K562 (cell line): Measurements from ENCODE around the gene CENPX. TPM values are rescaled to one million over a fixed set of nuclear protein-coding genes. Genes with fewer than 3 reads are reported as not detected.

Experiments used
- ARID1B ChIP-seq: fragments of 450-650 bp; IDR thresholded peaks from 2 replicates; pipeline ENCODE4 v1.6.1; 2016; ENCODE audit warnings: antibody characterized with exemption, mild to moderate bottlenecking, inconsistent platforms
- E2F3 ChIP-seq: fragments of 250-450 bp; sonication (Bioruptor Pico); IDR thresholded peaks from 2 replicates; pipeline ENCODE4 v1.4.0; 2020; ENCODE audit warnings: mild to moderate bottlenecking
- FIP1L1 ChIP-seq: fragments of 200-400 bp; formaldehyde crosslinking; IDR thresholded peaks from 2 replicates; pipeline ENCODE4 v1.6.1; 2018; ENCODE audit warnings: mild to moderate bottlenecking, low read depth, low read length; ENCODE audit not compliant: poor library complexity, severe bottlenecking
- HNRNPL ChIP-seq: fragments of 200-400 bp; formaldehyde crosslinking; IDR thresholded peaks from 2 replicates; pipeline ENCODE4 v1.6.1; 2017; ENCODE audit warnings: low read depth, mild to moderate bottlenecking, low read length
- MAFF ChIP-seq: IDR thresholded peaks from 2 replicates; pipeline ENCODE4 v1.6.1; 2012; ENCODE audit warnings: low read length, improper control_type of control experiment
- MEF2A ChIP-seq: IDR thresholded peaks from 2 replicates; pipeline ENCODE4 v1.6.1; 2011; ENCODE audit warnings: low read depth, mild to moderate bottlenecking, low read length, moderate library complexity; ENCODE audit not compliant: control insufficient read depth
- MYC ChIP-seq, 2 experiments: fragments of 250-450 bp in 1 of 2; sonication (Bioruptor Pico) in 1 of 2; IDR thresholded peaks; 2 replicates each; pipeline versions ENCODE4 v1.5.1 to v1.6.1; 2012 to 2021; ENCODE audit warnings: low read depth in 2 of 2, borderline replicate concordance in 1 of 2, improper control_type of control experiment in 1 of 2, low read length in 1 of 2, mild to moderate bottlenecking in 1 of 2, moderate library complexity in 1 of 2
- NFE2L1 ChIP-seq: fragments of 450-650 bp; IDR thresholded peaks from 2 replicates; pipeline ENCODE4 v1.6.1; 2016; ENCODE audit warnings: missing genetic modification characterization, low read depth, mild to moderate bottlenecking, missing compliant biosample characterization, moderate library complexity, borderline replicate concordance
- POLR2G ChIP-seq: fragments of 200-400 bp; formaldehyde crosslinking; IDR thresholded peaks from 2 replicates; pipeline ENCODE4 v1.6.1; 2017; ENCODE audit warnings: low read depth, mild to moderate bottlenecking, antibody characterized with exemption, low read length, moderate library complexity
- RBFOX2 ChIP-seq: fragments of 200-400 bp; formaldehyde crosslinking; IDR thresholded peaks from 2 replicates; pipeline ENCODE4 v1.6.1; 2017; ENCODE audit warnings: low read depth, mild to moderate bottlenecking, low read length, moderate library complexity
- SMC3 ChIP-seq: conservative IDR thresholded peaks from 2 replicates; pipeline ENCODE4 v1.6.1; 2011; ENCODE audit warnings: low read depth, low read length, improper control_type of control experiment; ENCODE audit not compliant: insufficient read depth
- ZBTB17 ChIP-seq: fragments of 450-650 bp; formaldehyde crosslinking; IDR thresholded peaks from 2 replicates; pipeline ENCODE4 v1.4.0; 2020; ENCODE audit warnings: mild to moderate bottlenecking
- ZNF318 ChIP-seq, 2 experiments: fragments of 450-650 bp; IDR thresholded peaks; 2 replicates each; pipeline ENCODE4 v1.6.1; 2016; ENCODE audit warnings: mild to moderate bottlenecking in 2 of 2, borderline replicate concordance in 1 of 2, low read depth in 1 of 2, moderate library complexity in 1 of 2
- ZNF785 ChIP-seq: fragments of 250-450 bp; sonication (Bioruptor Pico); IDR thresholded peaks from 2 replicates; pipeline ENCODE4 v1.4.0; 2020; ENCODE audit warnings: mild to moderate bottlenecking
- ZSCAN29 ChIP-seq: fragments of 450-650 bp; IDR thresholded peaks from 2 replicates; pipeline ENCODE4 v1.6.1; 2017
- polyA plus RNA-seq, 8 experiments: library from polyadenylated mRNA; depleted of rRNA in 4 of 8; stranded (reverse) in 5 of 8; unstranded in 3 of 8; fragments of >200 nt; fragmentation: Nextera tagmentation in 2 of 8; fragmentation: Illumina TruSeq in 1 of 8; extraction: Ambion mirVana in 2 of 8; extraction: Trizol in 1 of 8; gene quantifications; 2 replicates each; pipeline versions ENCODE4 v1.2.1 to v1.2.3, GENCODE V29; 2011 to 2014; ENCODE audit warnings: inconsistent platforms in 1 of 8, missing spikeins in 1 of 8
- total RNA-seq, 7 experiments: library from RNA; depleted of rRNA in 6 of 7; stranded (reverse); fragments of >200 nt in 6 of 7; fragmentation: Illumina TruSeq in 2 of 7; extraction: Trizol in 2 of 7; gene quantifications; 2 replicates each; pipeline versions ENCODE4 v1.2.1 to v1.2.3, GENCODE V29; 2011 to 2021; ENCODE audit warnings: low replicate concordance in 1 of 7
- TF ChIP-seq, protein P1 (sequence below): fragments of 250-450 bp; sonication (Bioruptor Pico); IDR thresholded peaks from 2 replicates; pipeline ENCODE4 v1.4.0; 2020; ENCODE audit warnings: mild to moderate bottlenecking, moderate library complexity
- TF ChIP-seq, protein P2 (sequence below), 2 experiments: fragments of 450-650 bp in 1 of 2; sonication (generic) in 1 of 2; formaldehyde crosslinking; conservative IDR thresholded peaks; 2 replicates each; pipeline versions ENCODE4 v1.4.0 to v1.8.1; 2020 to 2022; ENCODE audit warnings: mild to moderate bottlenecking in 1 of 2, missing genetic modification reagents in 1 of 2

The CENPX gene
- total and polyA plus RNA-seq, 9 of the 15 experiments (the other 6 are each of a cell fraction or from before 2014, with no cell fraction given) = 32.7 to 352 (median 127) TPM

DNA sequence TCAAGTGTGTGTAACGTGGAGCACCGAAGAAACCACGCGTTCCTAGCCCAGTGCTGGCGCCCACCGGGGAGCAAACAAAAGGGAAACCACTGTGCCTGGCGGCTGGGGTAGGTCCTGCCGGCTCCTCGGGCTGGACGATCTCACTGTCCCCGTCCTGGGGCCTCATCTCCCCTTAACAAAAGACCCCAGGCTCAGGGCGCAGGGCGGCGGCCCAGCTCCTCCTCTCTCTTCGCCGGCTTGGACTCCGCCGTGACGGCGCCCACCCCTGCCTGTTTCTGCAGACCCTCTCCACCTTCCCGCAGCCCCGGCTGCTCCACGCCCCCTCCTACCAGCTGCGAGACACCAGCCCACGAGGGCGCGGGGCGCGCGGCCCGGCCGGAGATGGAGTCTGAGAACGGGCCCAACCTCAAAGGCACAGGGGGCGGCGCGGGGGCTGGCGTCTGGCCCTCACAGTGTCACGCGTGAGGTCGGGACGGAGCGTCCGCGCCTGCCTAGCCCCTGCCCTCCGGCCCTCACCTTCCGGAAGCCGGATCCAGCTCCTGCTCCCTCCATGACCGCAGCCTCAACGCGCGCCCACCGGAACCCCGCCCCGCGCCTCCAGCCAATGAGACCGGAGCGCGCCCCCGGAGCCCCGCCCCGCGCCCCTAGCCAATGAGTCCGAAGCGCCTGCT, at the start of gene CENPX (continued):
- no peak for TF ChIP-seq ZNF318 (IDR thresholded peaks at IDR 0.05; ENCODE audit: borderline replicate concordance in 1 of 2, low read depth in 1 of 2)
- TF ChIP-seq RBFOX2 = peak; percentile 82
- TF ChIP-seq, protein P1, sequence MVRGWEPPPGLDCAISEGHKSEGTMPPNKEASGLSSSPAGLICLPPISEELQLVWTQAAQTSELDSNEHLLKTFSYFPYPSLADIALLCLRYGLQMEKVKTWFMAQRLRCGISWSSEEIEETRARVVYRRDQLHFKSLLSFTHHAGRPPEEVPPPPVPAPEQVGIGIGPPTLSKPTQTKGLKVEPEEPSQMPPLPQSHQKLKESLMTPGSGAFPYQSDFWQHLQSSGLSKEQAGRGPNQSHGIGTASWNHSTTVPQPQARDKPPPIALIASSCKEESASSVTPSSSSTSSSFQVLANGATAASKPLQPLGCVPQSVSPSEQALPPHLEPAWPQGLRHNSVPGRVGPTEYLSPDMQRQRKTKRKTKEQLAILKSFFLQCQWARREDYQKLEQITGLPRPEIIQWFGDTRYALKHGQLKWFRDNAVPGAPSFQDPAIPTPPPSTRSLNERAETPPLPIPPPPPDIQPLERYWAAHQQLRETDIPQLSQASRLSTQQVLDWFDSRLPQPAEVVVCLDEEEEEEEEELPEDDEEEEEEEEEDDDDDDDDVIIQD (CRISPR knock-in tag) = no peak
- no peak for TF ChIP-seq MEF2A
- TF ChIP-seq MYC (IDR thresholded peaks at IDR 0.05; ENCODE audit: low read depth, low read length) = no peak
- peak; percentile 71; the same call in 1 of the 2 replicates for TF ChIP-seq MYC (CRISPR knock-in tag; IDR thresholded peaks at IDR 0.05; ENCODE audit: borderline replicate concordance, low read depth)
- no peak for TF ChIP-seq E2F3
- TF ChIP-seq, protein P2, sequence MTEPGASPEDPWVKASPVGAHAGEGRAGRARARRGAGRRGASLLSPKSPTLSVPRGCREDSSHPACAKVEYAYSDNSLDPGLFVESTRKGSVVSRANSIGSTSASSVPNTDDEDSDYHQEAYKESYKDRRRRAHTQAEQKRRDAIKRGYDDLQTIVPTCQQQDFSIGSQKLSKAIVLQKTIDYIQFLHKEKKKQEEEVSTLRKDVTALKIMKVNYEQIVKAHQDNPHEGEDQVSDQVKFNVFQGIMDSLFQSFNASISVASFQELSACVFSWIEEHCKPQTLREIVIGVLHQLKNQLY (CRISPR knock-in tag; conservative IDR thresholded peaks at IDR 0.05) = no peak
- no peak for TF ChIP-seq SMC3
- TF ChIP-seq HNRNPL = no peak
- TF ChIP-seq POLR2G = peak; percentile 89
- TF ChIP-seq ZSCAN29 = no peak
- TF ChIP-seq ZNF785 = no peak
- no peak for TF ChIP-seq MAFF
- no peak for TF ChIP-seq ARID1B
- TF ChIP-seq ZBTB17 (CRISPR knock-in tag) = no peak
- peak; percentile 30 for TF ChIP-seq FIP1L1
- no peak for TF ChIP-seq NFE2L1 (tag)
